Aorta (tissue), 5 donors: ENCODE measurements around the gene TMEM63A. TPM values are rescaled to one million over a fixed set of nuclear protein-coding genes. Genes with fewer than 3 reads are reported as not detected.

Source experiments
- ATAC-seq: fragments of 200-7000 bp; cut with Tn5 transposase; one replicate; pipeline ENCODE4 v1.9.1; 2022; ENCODE audit warnings: moderate library complexity; ENCODE audit not compliant: low FRiP score
- DNase-seq, 2 donors: peaks; one replicate each; pipeline ENCODE4 v3.0.0-alpha.2; 2020
- H3K27ac ChIP-seq, 2 donors: one replicate each; pipeline ENCODE4 v1.5.1; 2013; ENCODE audit warnings: low read length in 2 of 2, mild to moderate bottlenecking in 2 of 2, moderate library complexity in 2 of 2, control low read depth in 1 of 2, inconsistent platforms in 1 of 2, low read depth in 1 of 2
- H3K27me3 ChIP-seq, 2 donors: one replicate each; pipeline ENCODE4 v1.6.1; 2013; ENCODE audit warnings: control low read depth in 1 of 2, low read length in 1 of 2, mild to moderate bottlenecking in 1 of 2, moderate library complexity in 1 of 2; ENCODE audit not compliant: insufficient read depth in 2 of 2, control insufficient read depth in 1 of 2
- H3K36me3 ChIP-seq, 2 donors: one replicate each; pipeline ENCODE4 v1.6.1; 2013; ENCODE audit warnings: control low read depth in 1 of 2, low read length in 1 of 2, mild to moderate bottlenecking in 1 of 2; ENCODE audit not compliant: insufficient read depth in 2 of 2, control insufficient read depth in 1 of 2
- H3K4me1 ChIP-seq, 2 donors: one replicate each; pipeline ENCODE4 v1.6.1; 2013; ENCODE audit warnings: low read length in 2 of 2, control low read depth in 1 of 2, mild to moderate bottlenecking in 1 of 2, moderate library complexity in 1 of 2; ENCODE audit not compliant: insufficient read depth in 2 of 2, control insufficient read depth in 1 of 2
- H3K4me3 ChIP-seq, 2 donors: one replicate each; pipeline ENCODE4 v1.5.1; 2013; ENCODE audit warnings: low read length in 2 of 2, control low read depth in 1 of 2, mild to moderate bottlenecking in 1 of 2
- H3K9me3 ChIP-seq: one replicate; pipeline ENCODE4 v1.6.1; 2013; ENCODE audit warnings: mild to moderate bottlenecking, low read length; ENCODE audit not compliant: control insufficient read depth
- WGBS, 2 donors: extraction: QIAGEN DNeasy Blood & Tissue Kit; methylation state at CpG; one replicate each; pipeline ENCODE4 v1.1.7; 2013; 5-methylcytosine and 5-hydroxymethylcytosine counted together
- intact Hi-C, 2 donors: fragments of 100-400 bp; cut with DNase I; formaldehyde crosslinking; loops; one replicate each; pipeline versions ENCODE4 v1.14.2 to v1.15.0; 2022
- polyA plus RNA-seq, 2 donors: library from polyadenylated mRNA; stranded (reverse); fragments of 200-250 nt; gene quantifications; one replicate each; pipeline ENCODE4 v1.2.3, GENCODE V29; 2013
- total RNA-seq, 2 donors: library from RNA; stranded (reverse); fragmentation: NEBNext Ultra II Directional; extraction: Animal tissue kit (Norgen Biotek cat#: 25700); gene quantifications; one replicate each; pipeline ENCODE4 v1.2.1, GENCODE V29; 2021
- donor health status: healthy with polysubstance abuse.
- donor health status: Bipolar disorder and iron deficiency.
- donor health status: DM: no; HTN: no; CAD: no.
- donor health status: DM: no; HTN: no; CAD: no.
- donor health status: DM: yes; HTN: yes; CAD: no.

The TMEM63A gene
- total and polyA plus RNA-seq, 4 donors = 7.6 to 118 (median 81.4) TPM

- ATAC-seq = no peak
- intact Hi-C loops = no loop called here
- H3K4me1 ChIP-seq = no peaks in the 10 kb centered on the region
- WGBS, 2 donors = 82 to 87% methylated on average over 13 of the region's 13 CpGs
- no peaks in the 10 kb centered on the region for H3K9me3 ChIP-seq
- H3K27ac ChIP-seq = no peak overlapping the region
- peaks cover 0 to 16% of the 10 kb centered on the region in 2 donors for H3K36me3 ChIP-seq
- no peak for DNase-seq
- H3K4me3 ChIP-seq = no peak overlapping the region
- H3K27me3 ChIP-seq = no peaks in the 10 kb centered on the region
Observed at GRCh38 chr1:225865514-225865913, 16.7 kb downstream of the TMEM63A start.

- ATAC-seq (no peak), DNase-seq (no peak)
- no peaks in the 10 kb centered on the region for H3K4me1 ChIP-seq
- H3K36me3 ChIP-seq = peaks cover 0 to 13% of the 10 kb centered on the region in 2 donors
- no peak overlapping the region for H3K27ac ChIP-seq
- WGBS, 2 donors = 44 to 48% methylated on average over 5 of the region's 5 CpGs
- intact Hi-C loops = no loop called here
- no peaks in the 10 kb centered on the region for H3K9me3 ChIP-seq
- H3K27me3 ChIP-seq = no peaks in the 10 kb centered on the region
- H3K4me3 ChIP-seq = no peak overlapping the region
Observed at GRCh38 chr1:225863167-225863566, 19.0 kb downstream of the TMEM63A start.

GRCh38 chr1:225862581-225862950 lies 19.6 kb downstream of the TMEM63A start:
- H3K27ac ChIP-seq = no peak overlapping the region

GRCh38 chr1:225861834-225862580 lies 20.2 kb downstream of the TMEM63A start:
- Histone ChIP-seq H3K36me3 (peaks cover 0 to 11% of the 10 kb centered on the region in 2 donors), H3K4me3 (no peak overlapping the region), H3K9me3 (no peaks in the 10 kb centered on the region), H3K27ac (no peak overlapping the region), H3K27me3 (no peaks in the 10 kb centered on the region), H3K4me1 (no peaks in the 10 kb centered on the region)
- WGBS, 2 donors = 86 to 87% methylated on average over 13 of the region's 13 CpGs
- DNase-seq (no peak), ATAC-seq (no peak)
- intact Hi-C loops = no loop called here

More at GRCh38 chr1:225862581-225862950, 19.6 kb downstream of the TMEM63A start:
- 81 to 88% methylated on average over 12 to 13 of the region's 13 CpGs for WGBS, 2 donors
- no peaks in the 10 kb centered on the region for H3K9me3 ChIP-seq
- no peaks in the 10 kb centered on the region for H3K27me3 ChIP-seq
- H3K4me1 ChIP-seq = no peaks in the 10 kb centered on the region
- intact Hi-C loops = no loop called here
- no peak overlapping the region for H3K4me3 ChIP-seq
- no peak for DNase-seq
- ATAC-seq = no peak
- peaks cover 0 to 11% of the 10 kb centered on the region in 2 donors for H3K36me3 ChIP-seq

GRCh38 chr1:225860876-225861441 lies 21.2 kb downstream of the TMEM63A start:
- H3K4me3 ChIP-seq = no peak overlapping the region
- peaks cover 0 to 10% of the 10 kb centered on the region in 2 donors for H3K36me3 ChIP-seq
- 91 to 92% methylated on average over 7 of the region's 7 CpGs for WGBS, 2 donors
- H3K9me3 ChIP-seq = no peaks in the 10 kb centered on the region
- no peak overlapping the region for H3K27ac ChIP-seq
- intact Hi-C loops = no loop called here
- H3K4me1 ChIP-seq = no peaks in the 10 kb centered on the region
- DNase-seq = no peak
- no peaks in the 10 kb centered on the region for H3K27me3 ChIP-seq
- ATAC-seq = no peak

- no peak for ATAC-seq
- Histone ChIP-seq H3K9me3 (no peaks in the 10 kb centered on the region), H3K36me3 (peaks cover 0 to 8% of the 10 kb centered on the region in 2 donors)
Observed at GRCh38 chr1:225860107-225860506, 22.1 kb downstream of the TMEM63A start.

GRCh38 chr1:225859151-225859550 lies 23.0 kb downstream of the TMEM63A start:
- intact Hi-C loops = no loop called here
- peaks cover 0 to 8% of the 10 kb centered on the region in 2 donors for H3K36me3 ChIP-seq
- DNase-seq = no peak

More at GRCh38 chr1:225860107-225860506, 22.1 kb downstream of the TMEM63A start:
- Histone ChIP-seq H3K27me3 (no peaks in the 10 kb centered on the region), H3K27ac (no peak overlapping the region), H3K4me3 (no peak overlapping the region), H3K4me1 (no peaks in the 10 kb centered on the region)
- DNase-seq = no peak
- intact Hi-C loops = no loop called here
- WGBS, 2 donors = 82 to 93% methylated on average over 5 of the region's 5 CpGs

GRCh38 chr1:225857256-225857655 lies 24.9 kb downstream of the TMEM63A start:
- ATAC-seq (no peak), DNase-seq (no peak)
- intact Hi-C loops = no loop called here
- no peaks in the 10 kb centered on the region for H3K4me1 ChIP-seq
- 66% methylated on average over 7 of the region's 7 CpGs for WGBS, 2 donors
- peaks cover 0 to 10% of the 10 kb centered on the region in 2 donors for H3K36me3 ChIP-seq
- no peak overlapping the region for H3K27ac ChIP-seq
- H3K9me3 ChIP-seq = no peaks in the 10 kb centered on the region
- H3K4me3 ChIP-seq = no peak overlapping the region
- no peaks in the 10 kb centered on the region for H3K27me3 ChIP-seq

More at GRCh38 chr1:225859151-225859550, 23.0 kb downstream of the TMEM63A start:
- Histone ChIP-seq H3K4me1 (no peaks in the 10 kb centered on the region), H3K27me3 (no peaks in the 10 kb centered on the region), H3K4me3 (no peak overlapping the region), H3K27ac (no peak overlapping the region), H3K9me3 (no peaks in the 10 kb centered on the region)
- ATAC-seq = no peak
- 91 to 96% methylated on average over 5 of the region's 5 CpGs for WGBS, 2 donors
